HCT116 (cell line): ENCODE measurements around the gene IRF2. TPM values are rescaled to one million over a fixed set of nuclear protein-coding genes. Genes with fewer than 3 reads are reported as not detected.

Experiments used
- ATAC-seq: fragments of 200-7000 bp; cut with Tn5 transposase; 2 replicates; pipeline ENCODE4 v1.9.1; 2020; ENCODE audit warnings: mild to moderate bottlenecking, moderate library complexity
- BruUV-seq: library from RNA; stranded (reverse); fragments of 400-500 nt; replicated peaks from 2 replicates; lab custom pipeline; 2021; lab: Mats Ljungman, UMichigan
- CTCF ChIA-PET: fragments of 300-600 bp; sonication (Branson Sonifier 250); formaldehyde crosslinking; loops from one replicate; lab custom pipeline; 2021; ENCODE audit warnings: antibody characterized with exemption; lab: Charles Lee
- POLR2A ChIA-PET: fragments of 300-600, 350-600 bp; sonication (Branson Sonifier 250); formaldehyde crosslinking; loops from one replicate; lab custom pipeline; 2021; ENCODE audit warnings: antibody characterized with exemption; lab: Charles Lee
- RAD21 ChIA-PET, 2 experiments: fragments of 300-600 bp; sonication (Branson Sonifier 250); formaldehyde crosslinking; loops; one replicate each; lab custom pipeline; 2023; ENCODE audit warnings: low total read pairs in 2 of 2; ENCODE audit not compliant: uncharacterized antibody in 2 of 2, unreplicated experiment in 2 of 2, low non-redundant PET in 1 of 2; lab: Charles Lee
- DNase-seq: peaks from one replicate; pipeline ENCODE4 v3.0.0-alpha.2; 2010; ENCODE audit warnings: low read depth, low spot score
- H2AFZ ChIP-seq: fragments of 200-600 bp; shearing (Covaris generic), sonication (generic); 2 replicates; pipeline ENCODE4 v1.6.1; 2017; ENCODE audit warnings: low read depth, mixed run types, mixed read lengths, antibody characterized with exemption, low read length; ENCODE audit not compliant: poor library complexity, severe bottlenecking
- H3K27ac ChIP-seq: 2 replicates; pipeline ENCODE4 v1.5.1; 2012; ENCODE audit warnings: low read depth, low read length
- H3K27me3 ChIP-seq: fragments of 200-600 bp; sonication (generic); 2 replicates; pipeline ENCODE4 v1.6.1; 2016; ENCODE audit warnings: mixed run types, low read length, mixed read lengths; ENCODE audit not compliant: insufficient read depth
- H3K36me3 ChIP-seq, 2 experiments: fragments of 200-500 bp in 1 of 2; fragments of 200-600 bp in 1 of 2; sonication (Bioruptor generic) in 1 of 2; sonication (generic) in 1 of 2; 2 replicates each; pipeline versions ENCODE4 v1.5.1 to v1.6.1; 2014 to 2016; ENCODE audit warnings: low read length in 2 of 2, inconsistent platforms in 1 of 2, mixed read lengths in 1 of 2, mixed run types in 1 of 2; ENCODE audit not compliant: insufficient read depth in 2 of 2, control insufficient read depth in 1 of 2
- H3K4me1 ChIP-seq, 2 experiments: fragments of 200-600 bp in 1 of 2; sonication (generic) in 1 of 2; 2 replicates each; pipeline versions ENCODE4 v1.5.1 to v1.6.1; 2012 to 2017; ENCODE audit warnings: low read length in 2 of 2, inconsistent platforms in 1 of 2, mild to moderate bottlenecking in 1 of 2, mixed read lengths in 1 of 2, mixed run types in 1 of 2, moderate library complexity in 1 of 2; ENCODE audit not compliant: insufficient read depth in 2 of 2, control insufficient read depth in 1 of 2
- H3K4me2 ChIP-seq: fragments of 200-600 bp; sonication (generic); 2 replicates; pipeline ENCODE4 v1.6.1; 2017; ENCODE audit warnings: mixed run types, low read length, mixed read lengths
- H3K4me3 ChIP-seq, 2 experiments: fragments of 200-600 bp in 1 of 2; sonication (generic) in 1 of 2; replicated peaks in 1 of 2; 2 replicates each; pipeline ENCODE4 v1.5.1; 2011 to 2016; ENCODE audit warnings: low read length in 2 of 2, control low read depth in 1 of 2, low read depth in 1 of 2, mild to moderate bottlenecking in 1 of 2, mixed read lengths in 1 of 2, mixed run types in 1 of 2
- H3K79me2 ChIP-seq: fragments of 200-600 bp; sonication (generic); 2 replicates; pipeline ENCODE4 v1.6.1; 2017; ENCODE audit warnings: mild to moderate bottlenecking, mixed run types, low read length, moderate library complexity, mixed read lengths; ENCODE audit not compliant: insufficient read depth
- H3K9ac ChIP-seq: fragments of 200-600 bp; sonication (generic); 2 replicates; pipeline ENCODE4 v1.6.1; 2016; ENCODE audit warnings: low read length, mixed read lengths
- H3K9me2 ChIP-seq: fragments of 200-600 bp; sonication (generic), shearing (Covaris generic); 2 replicates; pipeline ENCODE4 v1.6.1; 2017; ENCODE audit warnings: mixed run types, mild to moderate bottlenecking, moderate library complexity; ENCODE audit not compliant: insufficient read depth
- H3K9me3 ChIP-seq, 2 experiments: fragments of 200-500 bp in 1 of 2; fragments of 200-600 bp in 1 of 2; sonication (Bioruptor generic) in 1 of 2; sonication (generic) in 1 of 2; 2 replicates each; pipeline ENCODE4 v1.6.1; 2014 to 2017; ENCODE audit warnings: low read length in 2 of 2, mixed read lengths in 2 of 2, inconsistent platforms in 1 of 2, low read depth in 1 of 2, mild to moderate bottlenecking in 1 of 2, mixed run types in 1 of 2, moderate library complexity in 1 of 2; ENCODE audit not compliant: control insufficient read depth in 1 of 2, insufficient read depth in 1 of 2
- H4K20me1 ChIP-seq: fragments of 200-600 bp; sonication (generic), shearing (Covaris generic); 2 replicates; pipeline ENCODE4 v1.6.1; 2017; ENCODE audit warnings: mixed run types, mild to moderate bottlenecking, moderate library complexity; ENCODE audit not compliant: insufficient read depth
- CEBPB ChIP-seq: IDR thresholded peaks from 2 replicates; pipeline ENCODE4 v1.6.1; 2012; ENCODE audit warnings: low read depth
- EZH2 ChIP-seq: fragments of 200-600 bp; sonication (generic); IDR thresholded peaks from 2 replicates; pipeline ENCODE4 v1.6.1; 2017; ENCODE audit warnings: antibody characterized with exemption, mixed run types
- EZH2phosphoT487 ChIP-seq: fragments of 200-600 bp; IDR thresholded peaks from 2 replicates; pipeline ENCODE4 v1.6.1; 2018; ENCODE audit warnings: antibody characterized with exemption, borderline replicate concordance
- FOSL1 ChIP-seq: IDR thresholded peaks from 2 replicates; pipeline ENCODE4 v1.6.1; 2012; ENCODE audit warnings: low read depth
- POLR2A ChIP-seq: IDR thresholded peaks from 2 replicates; pipeline ENCODE4 v1.7.0; 2011; ENCODE audit warnings: borderline replicate concordance; ENCODE audit not compliant: insufficient read depth, insufficient read length; ENCODE audit errors: extremely low read depth
- POLR2AphosphoS5 ChIP-seq: IDR thresholded peaks from 2 replicates; pipeline ENCODE4 v1.6.1; 2011; ENCODE audit warnings: mild to moderate bottlenecking, low read depth, low read length, moderate library complexity
- RAD21 ChIP-seq: IDR thresholded peaks from 2 replicates; pipeline ENCODE4 v1.6.1; 2012; ENCODE audit warnings: low read depth, mild to moderate bottlenecking
- REST ChIP-seq: IDR thresholded peaks from 2 replicates; pipeline ENCODE4 v1.6.1; 2012; ENCODE audit warnings: low read depth
- SIN3A ChIP-seq: IDR thresholded peaks from 2 replicates; pipeline ENCODE4 v1.6.1; 2012; ENCODE audit warnings: low read depth
- SP1 ChIP-seq: IDR thresholded peaks from 2 replicates; pipeline ENCODE4 v1.6.1; 2012; ENCODE audit warnings: low read depth
- SRF ChIP-seq: IDR thresholded peaks from 2 replicates; pipeline ENCODE4 v1.6.1; 2012; ENCODE audit warnings: low read depth
- TCF7L2 ChIP-seq: IDR thresholded peaks from 2 replicates; pipeline ENCODE4 v1.7.0; 2011; ENCODE audit warnings: borderline replicate concordance, inconsistent platforms; ENCODE audit not compliant: insufficient read depth, insufficient read length; ENCODE audit errors: extremely low read depth
- YY1 ChIP-seq: IDR thresholded peaks from 2 replicates; pipeline ENCODE4 v1.6.1; 2011; ENCODE audit warnings: low read length, low read depth, moderate library complexity, mild to moderate bottlenecking; ENCODE audit not compliant: insufficient replicate concordance; ENCODE audit errors: extremely low read depth
- ZFX ChIP-seq: fragments of 450-650 bp; IDR thresholded peaks from 2 replicates; pipeline ENCODE4 v1.6.1; 2017
- ZNF274 ChIP-seq: fragments of 200-500 bp; sonication (Bioruptor generic); IDR thresholded peaks from 2 replicates; pipeline ENCODE4 v1.6.1; 2014; ENCODE audit warnings: mild to moderate bottlenecking, low read depth, low read length, inconsistent platforms
- intact Hi-C: fragments of 100-400 bp; cut with micrococcal nuclease; formaldehyde crosslinking; loops from 2 replicates; pipeline ENCODE4 v1.10.0; 2022
- total RNA-seq: library from RNA; stranded (reverse); gene quantifications from one replicate; pipeline ENCODE4 v1.2.1, GENCODE V29; 2021; ENCODE audit not compliant: unreplicated experiment
- TF ChIP-seq, protein P1 (sequence below): IDR thresholded peaks from 2 replicates; pipeline ENCODE4 v1.6.1; 2012
- TF ChIP-seq, protein P2 (sequence below): IDR thresholded peaks from 2 replicates; pipeline ENCODE4 v1.6.1; 2012

IRF2 gene
- total RNA-seq, 1 experiment from 2014 or later = 10.6 TPM

DNA sequence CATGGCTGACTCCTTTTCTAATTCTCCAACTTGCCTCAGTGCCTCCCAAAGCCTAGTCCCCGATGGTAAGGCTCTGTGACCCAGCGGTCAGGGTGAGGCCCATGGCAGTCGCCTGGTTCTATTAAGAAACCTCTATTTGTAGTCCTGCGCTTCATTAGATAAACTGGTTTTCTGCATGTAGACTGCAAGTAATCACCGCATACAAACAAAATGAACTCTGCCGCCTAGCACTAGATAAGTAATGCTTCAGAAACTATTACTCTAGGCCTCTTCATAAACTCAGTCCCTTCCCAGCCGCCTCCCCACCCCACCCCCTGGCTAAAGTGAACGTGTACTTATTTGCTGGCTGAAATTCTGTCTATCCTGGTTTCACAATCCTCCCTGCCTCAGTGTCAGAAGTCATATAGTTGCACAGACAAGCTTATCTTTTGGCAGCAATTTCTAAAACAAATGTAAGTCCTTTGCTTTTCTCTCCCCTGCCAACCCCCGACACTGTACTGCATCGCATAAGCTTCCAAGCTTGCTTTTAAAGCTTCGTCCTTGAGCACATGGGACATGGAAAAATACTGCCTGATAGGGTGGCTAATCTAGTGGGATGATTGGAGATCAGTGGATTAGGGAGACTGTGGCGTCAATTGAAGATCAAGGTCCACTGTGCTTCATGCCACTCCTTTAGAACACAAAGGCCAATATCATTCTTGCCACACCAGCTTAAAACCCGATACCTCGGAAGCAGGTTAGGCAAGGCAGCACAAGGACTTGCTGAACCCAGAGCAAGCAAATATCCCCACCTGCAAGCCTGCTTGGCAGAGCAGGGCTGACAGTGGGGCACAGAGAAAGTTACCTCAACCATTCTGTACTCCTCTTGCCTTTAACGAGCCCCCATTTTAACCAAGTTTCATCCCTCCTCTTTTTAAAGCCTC lies 125.8 kb downstream of the IRF2 start:
- no peaks in the 10 kb centered on the region for H4K20me1 ChIP-seq
- no peak overlapping the region for H3K4me2 ChIP-seq
- RAD21 ChIA-PET = no interaction called here
- DNase-seq (no peak), ATAC-seq (no peak)
- CTCF ChIA-PET = no interaction called here
- intact Hi-C loops = no loop called here
- H3K4me3 ChIP-seq = no peak overlapping the region
- H3K9ac ChIP-seq = no peak overlapping the region
- POLR2A ChIA-PET = no interaction called here
- H3K79me2 ChIP-seq = no peaks in the 10 kb centered on the region
- BruUV-seq = no TSS peak
- no peaks in the 10 kb centered on the region for H3K9me3 ChIP-seq
- no peak overlapping the region for H2AFZ ChIP-seq
- H3K9me2 ChIP-seq = no peaks in the 10 kb centered on the region
- no peak overlapping the region for H3K27ac ChIP-seq
- TF ChIP-seq SRF (no peak), ZFX (no peak), POLR2AphosphoS5 (no peak), CEBPB (no peak), POLR2A (no peak), REST (no peak), SIN3A (no peak), RAD21 (no peak), SP1 (no peak), EZH2 (no peak), ZNF274 (no peak), EZH2phosphoT487 (no peak), FOSL1 (no peak), TCF7L2 (no peak), YY1 (no peak)
- TF ChIP-seq, protein P1, sequence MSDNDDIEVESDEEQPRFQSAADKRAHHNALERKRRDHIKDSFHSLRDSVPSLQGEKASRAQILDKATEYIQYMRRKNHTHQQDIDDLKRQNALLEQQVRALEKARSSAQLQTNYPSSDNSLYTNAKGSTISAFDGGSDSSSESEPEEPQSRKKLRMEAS = no peak
- TF ChIP-seq, protein P2, sequence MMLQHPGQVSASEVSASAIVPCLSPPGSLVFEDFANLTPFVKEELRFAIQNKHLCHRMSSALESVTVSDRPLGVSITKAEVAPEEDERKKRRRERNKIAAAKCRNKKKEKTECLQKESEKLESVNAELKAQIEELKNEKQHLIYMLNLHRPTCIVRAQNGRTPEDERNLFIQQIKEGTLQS = no peak
- H3K27me3 ChIP-seq = no peaks in the 10 kb centered on the region
- no peaks in the 10 kb centered on the region for H3K36me3 ChIP-seq
- peaks cover 0 to 6% of the 10 kb centered on the region in 2 experiments; a peak in 2 of 4 replicates for H3K4me1 ChIP-seq
